GM18867 (cell line): ENCODE measurements around the gene ITGB1BP1.
"Not testable (repeated sequence)": the region's sequence is repeated elsewhere in the genome, so short reads cannot be mapped to it uniquely, and the experiment has no call there.

Experiments
- ATAC-seq: cut with Tn5 transposase; IDR thresholded peaks from one replicate; pipeline ENCODE4 v1.9.1; 2021; ENCODE audit warnings: mild to moderate bottlenecking, moderate library complexity; ENCODE audit not compliant: unreplicated experiment

The ITGB1BP1 gene

DNA sequence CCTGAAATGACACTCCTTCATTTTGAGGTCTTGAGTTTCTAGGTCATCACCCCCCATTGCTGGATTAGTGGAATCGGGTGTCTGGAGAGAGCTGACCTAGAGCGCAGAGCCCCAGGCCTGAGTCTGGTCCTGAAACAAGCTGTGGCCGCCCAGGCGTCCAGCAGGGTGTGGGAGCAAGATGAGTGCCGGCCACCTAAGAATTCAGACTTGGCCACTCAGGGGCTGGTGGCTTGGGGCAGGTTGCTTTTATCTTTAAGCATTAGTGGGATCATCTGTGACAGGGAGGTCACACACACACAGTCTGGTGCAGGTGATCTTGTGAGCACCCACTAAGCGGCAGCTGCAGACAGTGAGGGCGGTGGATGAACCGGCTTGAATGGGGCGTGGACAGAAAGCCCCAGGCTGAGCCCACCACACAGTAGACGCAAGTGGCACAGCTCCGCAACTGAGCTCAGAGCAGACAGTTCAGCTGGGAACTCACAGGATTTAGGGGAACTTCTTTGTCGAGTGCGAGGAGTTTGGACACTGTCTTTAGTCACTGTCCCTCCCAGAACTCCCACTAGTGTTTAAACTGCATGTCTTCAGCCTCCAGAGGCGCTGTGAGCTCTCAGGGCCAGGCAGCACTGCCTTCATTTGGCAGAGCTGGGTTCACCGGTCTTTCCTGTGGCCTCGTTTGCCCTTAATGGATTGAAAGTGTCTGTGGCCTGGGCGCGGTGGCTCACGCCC is 21.5 kb downstream of the ITGB1BP1 start:
- ATAC-seq, result no peak

DNA sequence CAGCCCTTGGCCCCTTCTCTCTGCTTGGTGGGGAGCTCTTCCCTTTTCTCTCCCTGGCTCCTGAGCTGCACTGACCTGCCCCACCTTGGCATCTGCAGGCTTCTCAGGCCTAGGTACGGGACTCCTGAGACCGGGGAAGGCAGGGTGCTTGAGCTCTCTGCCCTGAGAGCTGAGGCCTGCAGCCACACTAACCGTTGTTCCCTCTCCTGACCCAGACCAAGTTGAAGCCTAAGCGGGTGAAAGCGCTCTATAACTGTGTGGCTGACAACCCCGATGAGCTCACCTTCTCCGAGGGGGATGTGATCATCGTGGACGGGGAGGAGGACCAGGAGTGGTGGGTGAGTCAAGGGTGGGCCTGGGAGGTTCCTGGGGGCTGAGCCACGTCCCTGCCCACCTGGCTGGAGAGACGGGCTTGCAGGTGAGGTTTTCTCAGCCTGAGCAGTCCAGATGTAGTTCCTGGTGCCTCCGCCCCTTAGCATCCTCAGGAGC is 22.2 kb downstream of the ITGB1BP1 start:
- no peak for ATAC-seq

DNA sequence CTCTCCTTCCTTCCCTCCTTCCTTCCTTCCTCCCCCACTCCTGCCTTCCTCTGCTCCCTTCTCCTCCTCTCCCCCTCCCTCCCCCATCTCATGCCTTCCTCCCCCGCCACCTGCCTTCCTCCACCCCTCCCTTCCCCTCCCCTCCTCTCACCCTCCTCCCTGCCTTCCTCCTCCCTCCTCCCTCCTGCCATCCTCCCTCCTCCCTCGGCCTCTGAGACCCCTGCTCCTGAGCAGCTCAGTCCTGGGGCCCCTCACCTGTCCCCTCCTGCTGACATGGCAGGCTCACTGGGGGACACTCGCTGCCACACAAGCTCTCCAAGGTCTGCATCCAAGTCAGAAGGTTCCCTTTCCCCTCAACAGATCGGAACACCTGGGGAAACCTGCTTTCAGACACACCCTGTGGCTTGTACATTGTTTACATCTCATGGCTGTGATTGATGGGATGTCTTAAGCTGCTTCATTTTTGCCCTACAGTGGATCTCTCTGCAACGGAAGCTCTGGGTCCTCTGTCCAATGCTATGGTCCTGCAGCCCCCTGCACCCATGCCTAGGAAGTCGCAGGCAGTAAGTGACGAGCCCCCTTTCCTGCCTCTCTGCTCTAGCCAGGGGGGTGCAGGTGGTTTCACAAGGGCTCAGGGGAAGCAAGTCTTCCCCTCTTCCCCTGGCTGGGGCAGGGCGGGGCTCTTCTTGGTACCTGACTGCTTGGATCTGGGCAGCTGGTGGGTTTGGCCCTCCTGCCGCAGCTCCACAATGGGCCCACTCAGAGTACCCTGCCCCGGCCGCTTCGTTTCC is 22.9 kb downstream of the ITGB1BP1 start:
- no peak for ATAC-seq

DNA sequence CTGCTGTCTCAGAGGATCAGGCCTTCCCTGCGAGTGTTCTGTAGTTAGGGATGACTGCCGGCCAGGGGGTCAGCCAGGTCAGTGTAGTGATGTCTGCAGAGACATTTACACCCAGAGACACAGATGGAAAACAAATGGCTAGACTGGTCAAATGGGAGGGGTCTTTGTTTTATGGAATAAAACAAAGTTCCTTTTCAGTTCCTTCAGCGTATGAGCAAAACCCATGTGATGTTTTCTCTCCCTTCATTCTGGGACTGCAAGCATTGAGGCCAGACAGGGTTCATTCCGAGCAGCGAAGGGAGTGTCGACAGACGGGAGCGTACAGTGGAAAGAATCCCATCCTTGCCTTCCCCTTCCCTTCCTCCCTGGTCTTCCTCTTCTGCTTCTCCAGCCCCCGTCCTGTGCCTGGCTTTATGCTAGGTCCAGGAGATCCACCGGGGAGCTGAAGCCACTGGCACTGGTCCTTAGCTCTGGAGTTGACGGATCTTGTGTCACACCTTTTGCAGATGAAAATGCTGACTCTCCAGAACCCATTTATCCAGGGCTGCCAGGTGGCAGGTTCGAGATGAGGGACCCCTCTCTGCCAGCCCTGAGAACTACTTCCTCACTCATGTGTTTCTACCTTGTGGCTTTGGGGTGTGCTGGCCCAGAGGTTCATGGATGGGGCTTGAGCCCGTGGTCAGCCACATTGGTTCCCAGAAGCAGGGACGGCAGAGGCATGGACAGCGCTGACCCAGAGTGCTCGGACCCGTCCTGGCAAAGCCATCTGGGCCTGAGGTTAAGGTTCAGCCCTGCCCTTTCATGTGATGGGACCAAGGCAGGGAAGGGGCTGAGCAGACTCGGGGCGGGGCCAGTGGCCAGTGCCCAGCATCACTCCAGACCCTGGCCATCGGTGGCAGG is 24.2 kb downstream of the ITGB1BP1 start:
- no peak for ATAC-seq

DNA sequence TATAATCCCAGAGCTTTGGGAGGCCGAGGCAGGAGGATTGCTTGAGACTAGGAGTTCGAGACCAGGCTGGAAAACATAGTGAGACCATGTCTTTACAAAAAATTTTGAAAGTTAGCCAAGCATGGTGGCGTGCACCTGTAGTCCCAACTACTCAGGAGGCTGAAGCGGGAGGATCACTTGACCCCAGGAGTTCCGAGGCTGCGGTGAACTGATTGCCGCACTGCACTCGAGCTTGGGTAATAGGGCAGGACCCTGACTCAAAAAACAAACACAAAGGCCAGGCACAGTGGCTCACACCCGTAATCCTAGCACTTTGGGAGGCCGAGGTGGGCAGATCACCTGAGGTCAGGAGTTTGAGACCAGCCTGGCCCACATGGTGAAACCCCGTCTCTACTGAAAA is 25.1 kb downstream of the ITGB1BP1 start:
- not testable (repeated sequence) for ATAC-seq

DNA sequence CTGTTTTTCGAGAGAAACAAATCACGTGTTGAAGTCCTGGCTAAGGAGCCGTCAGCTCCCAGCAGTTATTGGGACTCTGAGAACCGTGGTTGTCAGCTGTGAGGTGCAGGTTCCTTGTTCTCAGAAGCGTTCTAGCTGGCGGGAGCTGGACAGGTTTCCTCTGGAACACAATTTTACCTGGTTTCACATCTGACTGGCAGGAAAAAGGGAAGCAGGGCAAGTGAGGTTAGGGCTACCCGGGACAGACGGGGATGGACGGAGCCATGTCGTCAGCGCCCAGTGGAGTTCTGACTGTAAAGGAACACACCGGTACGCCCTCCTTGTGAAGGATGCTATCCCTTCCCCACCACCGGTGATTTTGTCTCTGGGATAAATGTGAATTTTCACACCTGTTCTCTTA is 26.1 kb downstream of the ITGB1BP1 start:
- ATAC-seq, result no peak

DNA sequence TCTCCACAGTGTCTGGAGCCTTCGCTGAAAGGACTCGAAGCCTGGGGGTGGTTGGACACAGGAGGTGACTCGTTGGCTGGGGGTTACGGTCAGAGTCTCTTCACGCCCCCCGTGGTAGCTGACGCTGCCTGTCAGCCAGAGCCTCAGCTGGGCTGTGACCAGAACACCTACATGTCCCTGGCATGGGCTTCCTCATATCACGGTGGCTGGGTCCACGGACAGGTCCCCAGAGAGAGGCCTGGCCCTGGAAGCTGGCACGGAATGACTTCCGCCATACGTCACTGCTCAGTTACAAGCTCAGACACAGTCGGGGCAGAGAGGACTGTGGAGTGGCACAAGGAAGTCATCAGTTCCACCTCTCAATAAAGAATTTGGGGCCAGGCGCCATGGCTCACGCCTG is 28.5 kb downstream of the ITGB1BP1 start:
- no peak for ATAC-seq

DNA sequence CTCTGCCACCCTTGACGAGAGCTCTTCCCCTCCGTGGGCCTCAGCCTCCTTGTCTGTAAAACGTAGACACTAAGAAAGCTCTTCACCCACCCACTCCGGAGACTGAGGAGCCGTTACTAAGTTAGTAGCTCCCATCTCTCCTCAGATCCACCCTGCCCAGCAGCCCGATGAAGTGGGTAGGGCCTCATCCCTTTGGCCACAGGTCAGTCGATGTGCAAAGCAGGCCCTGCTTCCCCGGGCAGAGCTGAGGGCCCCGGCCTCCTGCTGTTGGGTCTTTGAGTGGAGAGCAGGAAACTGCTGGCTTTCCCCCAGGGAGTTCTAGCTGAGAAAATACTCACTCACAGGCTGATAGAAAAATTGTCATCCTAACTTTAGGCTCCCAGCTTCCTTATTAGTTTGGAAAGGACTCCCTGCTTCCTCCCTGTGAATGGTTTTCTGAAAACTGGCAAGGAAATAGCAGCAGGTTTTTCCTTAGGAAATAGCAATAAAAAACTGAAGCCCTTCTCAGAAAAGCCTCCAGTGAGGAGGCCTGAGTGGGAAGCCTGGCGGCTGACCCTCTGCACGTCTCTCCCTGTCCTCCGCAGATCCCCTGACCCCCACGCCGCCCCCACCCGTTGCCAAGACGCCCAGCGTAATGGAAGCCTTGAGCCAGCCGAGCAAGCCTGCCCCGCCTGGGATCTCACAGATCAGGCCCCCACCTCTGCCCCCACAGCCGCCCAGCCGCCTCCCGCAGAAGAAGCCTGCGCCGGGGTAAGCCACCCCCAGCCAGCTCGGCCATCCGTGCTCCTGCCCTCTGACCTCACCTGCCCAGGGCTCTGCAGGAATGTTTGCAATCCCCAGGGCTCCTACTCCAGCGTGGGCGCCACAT is 30.2 kb downstream of the ITGB1BP1 start:
- ATAC-seq, result no peak

DNA sequence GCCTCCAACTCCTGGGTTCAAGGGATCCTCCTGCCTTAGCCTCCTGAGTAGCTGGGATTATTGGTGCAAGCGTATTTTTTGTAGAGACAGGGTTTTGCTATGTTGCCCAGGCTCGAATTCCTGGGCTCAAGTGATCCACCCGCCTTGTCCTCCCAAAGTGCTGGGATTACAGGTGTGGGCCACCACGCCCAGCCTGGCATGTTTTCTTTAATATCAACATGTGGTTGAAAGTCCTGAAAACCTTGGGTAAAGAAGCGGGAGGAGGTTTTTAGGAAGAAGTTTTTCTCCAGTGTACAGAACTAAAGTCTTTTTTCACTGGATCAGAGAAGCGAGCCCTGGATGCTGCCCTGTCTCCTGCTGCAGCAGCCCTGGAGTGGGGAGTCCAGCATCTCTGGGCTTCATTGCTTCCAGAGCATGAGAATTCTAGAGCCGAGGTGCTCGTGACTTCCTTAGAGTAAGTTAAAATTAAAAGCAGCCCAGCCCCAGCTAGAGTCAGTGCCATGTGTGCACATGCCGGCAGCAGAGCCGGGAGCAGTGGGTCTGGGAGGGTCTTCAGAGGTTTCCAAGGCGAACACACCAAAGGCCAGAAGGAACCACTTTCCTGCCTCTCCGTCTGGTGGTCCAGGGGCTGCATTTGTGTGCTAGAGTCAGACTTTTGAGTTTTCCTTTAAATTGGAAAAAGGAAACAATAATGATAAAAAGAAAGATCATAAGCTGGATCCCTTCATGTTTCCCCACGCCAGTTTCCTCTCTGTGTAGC is 31.2 kb downstream of the ITGB1BP1 start:
- no peak for ATAC-seq

DNA sequence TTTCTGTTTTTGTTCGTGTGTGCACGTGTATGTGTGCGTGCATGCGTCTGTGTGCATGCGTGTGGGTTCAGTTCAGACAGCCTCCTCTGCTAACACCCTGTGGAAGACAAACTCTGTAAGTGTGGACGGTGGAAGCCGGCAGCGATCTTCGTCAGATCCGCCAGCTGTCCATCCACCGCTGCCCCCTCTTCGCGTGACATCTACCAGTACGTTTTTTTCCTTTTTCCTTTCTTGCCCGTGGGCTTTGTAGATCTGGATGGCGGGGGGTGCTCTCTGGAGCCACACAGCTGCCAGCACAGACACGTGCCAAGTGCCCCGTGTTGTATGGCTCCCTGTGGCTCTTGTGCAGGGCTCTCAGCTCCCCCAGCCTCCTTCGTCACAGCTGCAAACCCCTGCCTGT is 32.3 kb downstream of the ITGB1BP1 start:
- no peak for ATAC-seq

DNA sequence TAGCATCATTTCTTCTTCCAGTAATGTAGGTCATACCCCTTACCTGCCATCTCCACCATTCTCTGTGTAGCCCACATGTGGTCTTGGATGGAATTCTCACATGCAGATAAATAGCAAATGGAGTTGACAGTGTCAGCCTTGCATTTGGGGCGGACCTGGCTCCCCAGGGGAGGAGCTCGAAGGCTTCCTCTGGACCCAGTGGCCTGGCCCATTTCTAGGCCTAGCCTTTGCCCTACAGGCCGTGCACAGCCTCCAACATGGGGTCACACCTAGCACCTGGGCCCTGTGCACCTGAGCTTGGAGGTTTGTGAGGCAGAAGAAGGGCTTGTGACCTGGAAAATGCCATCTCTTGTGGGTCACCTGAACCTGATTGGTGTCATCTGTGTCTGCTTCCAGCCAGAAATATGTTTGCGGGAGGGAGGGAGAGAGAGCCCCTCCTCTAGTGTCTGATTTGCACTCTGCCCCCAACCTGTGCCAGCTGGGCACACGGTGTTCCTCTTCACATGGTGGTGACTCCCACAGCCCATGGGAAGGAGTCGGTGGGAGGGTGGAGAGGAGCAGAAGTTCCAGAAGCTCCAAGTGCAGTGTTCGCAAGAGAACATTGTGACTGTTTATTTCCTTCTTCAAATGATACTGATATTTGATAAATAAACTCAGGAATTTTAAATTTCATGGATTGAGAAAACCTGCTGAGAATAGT is 33.0 kb downstream of the ITGB1BP1 start:
- no peak for ATAC-seq

DNA sequence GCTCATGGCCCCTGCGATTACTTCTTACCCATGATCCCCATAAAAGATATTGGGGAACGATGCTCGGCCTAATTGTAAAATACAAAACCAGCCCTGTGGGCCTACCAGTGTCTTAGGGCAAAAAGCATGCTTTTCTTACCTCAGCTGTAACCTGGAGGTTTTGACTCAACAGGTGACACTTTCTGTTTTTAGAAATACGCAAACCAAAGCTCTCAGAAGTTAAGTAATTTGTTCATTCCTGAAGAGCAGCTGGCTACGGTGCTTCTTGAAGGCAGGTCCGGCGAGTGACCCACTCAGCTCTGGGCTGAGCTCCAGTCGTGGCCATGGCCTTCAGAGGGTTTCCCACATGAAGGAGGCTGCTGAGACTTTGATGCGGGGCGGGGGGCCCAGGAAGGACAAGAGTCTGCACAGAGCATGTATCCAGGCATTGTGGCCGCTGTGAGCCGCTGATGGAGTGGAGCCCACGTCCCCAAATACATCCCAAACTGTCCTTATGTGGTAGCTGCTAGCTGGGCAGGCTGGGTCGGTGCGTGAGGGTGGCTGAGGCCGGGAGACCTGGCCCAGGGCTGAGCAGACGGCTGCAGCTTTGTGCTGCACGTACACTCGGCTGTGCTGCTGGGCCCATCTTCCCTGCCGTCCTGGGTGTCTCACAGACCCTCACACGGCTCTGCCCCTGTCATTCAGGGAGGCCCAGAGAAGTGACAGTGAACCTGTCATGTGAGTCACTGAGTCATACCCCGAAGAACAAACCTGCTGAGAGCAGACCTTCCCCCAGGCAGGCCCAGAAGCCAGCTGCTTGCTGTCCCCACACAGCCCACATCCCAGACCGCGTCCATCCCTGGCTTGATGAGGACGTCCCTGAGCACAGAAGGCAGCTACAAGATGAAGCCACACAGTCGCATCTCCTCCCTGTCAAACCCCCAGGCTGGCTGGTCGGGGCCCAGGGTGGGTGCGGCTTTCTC is 34.1 kb downstream of the ITGB1BP1 start:
- no peak for ATAC-seq

DNA sequence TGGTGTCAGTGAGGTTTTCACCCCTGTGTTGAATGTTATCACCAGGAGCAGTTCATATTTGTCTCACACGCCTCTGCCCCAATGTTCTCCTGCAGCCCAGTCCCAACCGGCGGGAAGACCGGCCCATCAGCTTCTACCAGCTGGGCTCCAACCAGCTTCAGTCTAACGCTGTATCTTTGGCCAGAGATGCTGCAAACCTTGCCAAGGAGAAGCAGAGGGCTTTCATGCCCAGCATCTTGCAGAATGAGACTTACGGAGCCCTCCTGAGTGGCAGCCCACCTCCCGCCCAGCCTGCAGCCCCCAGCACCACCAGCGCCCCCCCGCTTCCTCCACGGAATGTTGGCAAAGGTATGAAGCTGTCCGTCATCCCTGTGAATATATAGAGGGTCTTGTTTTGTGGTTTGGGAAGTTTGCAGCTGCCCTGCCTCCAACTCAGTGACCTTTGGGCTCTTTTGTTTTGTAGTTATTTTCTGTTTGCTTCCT is 35.1 kb downstream of the ITGB1BP1 start:
- ATAC-seq, result no peak

DNA sequence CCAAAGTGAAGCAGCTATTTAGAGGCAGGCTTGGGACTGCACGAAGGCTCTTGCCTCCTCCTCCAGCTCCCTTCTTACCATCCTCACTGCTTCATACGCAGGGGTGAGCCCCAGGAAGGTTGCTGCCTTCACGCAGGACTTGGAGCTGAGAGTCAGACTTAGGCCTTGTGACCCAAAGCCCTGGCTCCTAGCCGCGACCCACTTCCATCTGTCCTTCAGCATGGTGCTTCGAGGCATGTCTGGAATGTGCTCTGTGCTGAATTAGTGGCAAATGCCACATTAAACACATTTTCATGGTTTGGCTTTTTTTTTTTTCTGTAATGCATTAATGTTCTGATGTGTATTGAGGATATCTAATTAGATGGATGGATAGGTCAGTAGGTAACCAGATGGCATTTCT is 37.5 kb downstream of the ITGB1BP1 start:
- ATAC-seq, result no peak

DNA sequence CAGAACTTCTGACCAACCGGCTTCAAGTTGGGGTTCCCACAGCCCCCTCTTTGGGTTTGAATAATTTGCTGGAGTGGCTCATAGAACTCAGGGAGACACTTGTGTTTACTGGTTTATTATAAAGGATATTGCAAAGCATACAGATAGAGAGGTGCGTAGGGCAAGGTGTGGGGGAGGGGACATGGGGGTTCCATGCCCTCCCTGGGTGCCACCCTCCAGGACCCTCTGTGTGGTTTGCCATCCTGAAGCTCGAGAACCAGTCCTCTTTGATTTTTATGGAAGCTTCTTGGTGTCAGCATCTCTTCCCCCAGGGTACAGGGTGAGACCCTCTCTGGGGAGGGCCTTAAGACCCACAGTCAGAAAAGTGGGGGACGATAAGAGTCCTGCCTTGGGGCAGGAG is 38.8 kb downstream of the ITGB1BP1 start:
- ATAC-seq, result no peak

DNA sequence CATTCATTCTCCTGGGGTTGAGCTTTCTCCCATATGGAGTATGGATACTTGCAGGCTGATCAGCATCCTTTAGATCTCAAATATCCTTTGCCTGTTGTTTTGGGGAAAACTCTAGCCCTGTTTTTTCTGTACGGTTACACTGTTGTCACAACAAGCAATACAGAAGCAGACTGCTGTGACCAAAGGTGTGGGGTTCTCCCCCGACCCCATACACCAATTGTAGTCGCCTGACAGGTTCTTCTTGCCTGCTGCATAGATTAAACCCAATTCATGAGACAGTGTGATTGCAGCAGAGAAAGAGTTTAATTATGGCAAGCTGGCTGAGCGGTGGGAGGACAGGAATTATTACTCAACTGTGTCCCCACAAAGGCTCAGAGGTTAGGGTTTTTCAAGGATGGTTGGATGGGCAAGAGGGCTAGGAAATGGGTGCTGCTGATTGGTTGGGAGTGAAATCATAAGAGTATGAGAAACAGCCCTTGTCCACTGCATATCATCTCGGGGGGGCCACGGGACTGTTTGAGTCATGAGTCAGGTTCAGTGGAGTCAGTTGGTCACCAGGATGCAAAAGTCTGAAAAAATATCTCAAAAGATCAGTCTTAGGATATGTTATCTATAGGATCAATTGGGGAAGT is 40.6 kb downstream of the ITGB1BP1 start:
- ATAC-seq, result no peak
